Activated CD8-positive, alpha-beta T cell treated with anti-CD3 and anti-CD28 coated beads, Interleukin-2, amount 10 ng/mL, durations not matched to agents 7 days and 5 days (primary cell): ENCODE data around the gene PRKAG1. TPM values are rescaled to one million over a fixed set of nuclear protein-coding genes. Genes with fewer than 3 reads are reported as not detected.

Experiments
- ATAC-seq: fragments of 150-1000 bp; cut with Tn5 transposase; one replicate; pipeline ENCODE4 v1.10.0; 2021; ENCODE audit warnings: moderate library complexity
- CTCF ChIA-PET: fragments of 350-600 bp; sonication (Branson Sonifier 250); formaldehyde crosslinking; loops from one replicate; lab custom pipeline; 2021; ENCODE audit warnings: antibody characterized with exemption; lab: Charles Lee
- POLR2A ChIA-PET: fragments of 350-600 bp; sonication (Branson Sonifier 250); formaldehyde crosslinking; loops from one replicate; lab custom pipeline; 2021; ENCODE audit warnings: antibody characterized with exemption; lab: Charles Lee
- DNase-seq: peaks from one replicate; pipeline ENCODE4 v3.0.0-alpha.2; 2020
- H3K27ac Mint-ChIP-seq: one replicate; pipeline ENCODE4 v1.8.0; 2021; ENCODE audit warnings: mild to moderate bottlenecking, mixed read lengths
- H3K27me3 Mint-ChIP-seq: one replicate; pipeline ENCODE4 v1.8.0; 2021; ENCODE audit warnings: low read depth, mixed read lengths
- H3K36me3 Mint-ChIP-seq: one replicate; pipeline ENCODE4 v1.8.0; 2021; ENCODE audit warnings: low read depth, mixed read lengths
- H3K4me1 Mint-ChIP-seq: one replicate; pipeline ENCODE4 v1.8.0; 2021; ENCODE audit warnings: low read depth, mixed read lengths
- H3K4me3 Mint-ChIP-seq: one replicate; pipeline ENCODE4 v1.8.0; 2021; ENCODE audit warnings: mild to moderate bottlenecking, mixed read lengths
- H3K9me3 Mint-ChIP-seq: one replicate; pipeline ENCODE4 v1.8.0; 2022; ENCODE audit warnings: mixed read lengths; ENCODE audit not compliant: insufficient read depth
- total RNA-seq, 2 experiments: library from RNA; stranded (reverse); gene quantifications; one replicate each; pipeline ENCODE4 v1.2.3, GENCODE V29; 2021

Gene PRKAG1
- total RNA-seq, 2 experiments from 2014 or later = 57.5 to 59.8 TPM

- no peaks in the 10 kb centered on the region for H3K27me3 Mint-ChIP-seq
- H3K36me3 Mint-ChIP-seq = peaks cover 80% of the 10 kb centered on the region
- no peak overlapping the region for H3K4me3 Mint-ChIP-seq
- CTCF ChIA-PET = interaction anchor here (1.0 to 1.8 kb wide), 6 partner anchors 29 to 125 kb away, joined by 3 to 7 read pairs (median 4); no protein-coding TSS in a partner anchor
- POLR2A ChIA-PET = no interaction called here
- H3K9me3 Mint-ChIP-seq = no peaks in the 10 kb centered on the region
- no peak overlapping the region for H3K27ac Mint-ChIP-seq
- ATAC-seq (no peak), DNase-seq (no peak)
- H3K4me1 Mint-ChIP-seq = peaks cover 2% of the 10 kb centered on the region
Measured at GRCh38 chr12:49048953-49049352, 30.4 kb upstream of the PRKAG1 start.

- H3K36me3 Mint-ChIP-seq = peaks cover 79% of the 10 kb centered on the region
- no peak overlapping the region for H3K4me3 Mint-ChIP-seq
- no peak for DNase-seq
- H3K27ac Mint-ChIP-seq = no peak overlapping the region
- H3K27me3 Mint-ChIP-seq = no peaks in the 10 kb centered on the region
- no peaks in the 10 kb centered on the region for H3K9me3 Mint-ChIP-seq
- ATAC-seq = no peak
- POLR2A ChIA-PET = interaction anchor here (0.9 to 1.1 kb wide), 2 partner anchors 13 to 142 kb away, joined by 3 read pairs; partner anchors contain the start of gene TUBA1A
- CTCF ChIA-PET = interaction anchor here (0.9 to 1.1 kb wide), 3 partner anchors 18 to 58 kb away, joined by 3 to 4 read pairs (median 3); no protein-coding TSS in a partner anchor
- H3K4me1 Mint-ChIP-seq = peaks cover 4% of the 10 kb centered on the region
Measured at GRCh38 chr12:49046129-49046895, 27.7 kb upstream of the PRKAG1 start.

- peaks cover 74% of the 10 kb centered on the region for H3K36me3 Mint-ChIP-seq
- no peaks in the 10 kb centered on the region for H3K27me3 Mint-ChIP-seq
- H3K9me3 Mint-ChIP-seq = no peaks in the 10 kb centered on the region
- no peak overlapping the region for H3K27ac Mint-ChIP-seq
- no peak overlapping the region for H3K4me3 Mint-ChIP-seq
- no peak for DNase-seq
- H3K4me1 Mint-ChIP-seq = peaks cover 4% of the 10 kb centered on the region
- CTCF ChIA-PET = interaction anchor here (0.6 to 3.0 kb wide), 12 partner anchors 12 to 250 kb away, joined by 3 to 35 read pairs (median 5); partner anchors contain the start of genes KMT2D and TUBA1B
- ATAC-seq = no peak
- POLR2A ChIA-PET = interaction anchor here (0.9 to 1.6 kb wide), 2 partner anchors 14 to 28 kb away, joined by 4 read pairs; no protein-coding TSS in a partner anchor
Measured at GRCh38 chr12:49044660-49045059, 26.1 kb upstream of the PRKAG1 start.

- Mint-ChIP-seq H3K4me3 (no peak overlapping the region), H3K4me1 (peaks cover 4% of the 10 kb centered on the region), H3K9me3 (no peaks in the 10 kb centered on the region), H3K27ac (peak overlapping the region; percentile 27), H3K36me3 (peaks cover 72% of the 10 kb centered on the region), H3K27me3 (no peaks in the 10 kb centered on the region)
- CTCF ChIA-PET = interaction anchor here (0.6 to 3.0 kb wide), 33 partner anchors 9 to 249 kb away, joined by 3 to 35 read pairs (median 4); partner anchors contain the start of genes ARF3, DDN, KMT2D and PRKAG1
- ATAC-seq (peak; percentile 84), DNase-seq (peak; percentile 85)
- POLR2A ChIA-PET = interaction anchor here (0.9 to 1.8 kb wide), 3 partner anchors 15 to 83 kb away, joined by 4 read pairs; no protein-coding TSS in a partner anchor
Measured at GRCh38 chr12:49043856-49044258, 25.3 kb upstream of the PRKAG1 start.

- CTCF ChIA-PET = interaction anchor here (0.6 to 3.0 kb wide), 31 partner anchors 8 to 176 kb away, joined by 3 to 35 read pairs (median 5); partner anchors contain the start of genes ARF3, DDN, KMT2D and PRKAG1
- ATAC-seq (no peak), DNase-seq (no peak)
- no peak overlapping the region for H3K27ac Mint-ChIP-seq
- POLR2A ChIA-PET = interaction anchor here (1.6 to 1.8 kb wide), 2 partner anchors 15 to 84 kb away, joined by 4 read pairs; no protein-coding TSS in a partner anchor
- no peak overlapping the region for H3K4me3 Mint-ChIP-seq
- no peaks in the 10 kb centered on the region for H3K9me3 Mint-ChIP-seq
- peaks cover 4% of the 10 kb centered on the region for H3K4me1 Mint-ChIP-seq
- no peaks in the 10 kb centered on the region for H3K27me3 Mint-ChIP-seq
- H3K36me3 Mint-ChIP-seq = peaks cover 70% of the 10 kb centered on the region
Measured at GRCh38 chr12:49043241-49043640, 24.7 kb upstream of the PRKAG1 start.

GRCh38 chr12:49041881-49042484, 23.4 kb upstream of the PRKAG1 start:
- Mint-ChIP-seq H3K36me3 (peaks cover 68% of the 10 kb centered on the region), H3K27ac (no peak overlapping the region), H3K4me1 (peaks cover 4% of the 10 kb centered on the region), H3K9me3 (no peaks in the 10 kb centered on the region), H3K27me3 (no peaks in the 10 kb centered on the region), H3K4me3 (no peak overlapping the region)
- DNase-seq (no peak), ATAC-seq (no peak)
- POLR2A ChIA-PET = interaction anchor here (0.6 kb wide), 1 partner anchor 85 kb away, joined by 3 read pairs; no protein-coding TSS in a partner anchor
- CTCF ChIA-PET = interaction anchor here (1.0 to 3.0 kb wide), 4 partner anchors 15 to 46 kb away, joined by 6 to 35 read pairs (median 18); partner anchors contain the start of gene KMT2D

GRCh38 chr12:49041036-49041880, 22.7 kb upstream of the PRKAG1 start:
- H3K27me3 Mint-ChIP-seq = no peaks in the 10 kb centered on the region
- H3K4me3 Mint-ChIP-seq = no peak overlapping the region
- no peak for ATAC-seq
- no peak overlapping the region for H3K27ac Mint-ChIP-seq
- peaks cover 67% of the 10 kb centered on the region for H3K36me3 Mint-ChIP-seq
- H3K4me1 Mint-ChIP-seq = peaks cover 4% of the 10 kb centered on the region
- no peak for DNase-seq
- H3K9me3 Mint-ChIP-seq = no peaks in the 10 kb centered on the region
- CTCF ChIA-PET = interaction anchor here (1.0 kb wide), 1 partner anchor 24 kb away, joined by 6 read pairs; no protein-coding TSS in a partner anchor
- POLR2A ChIA-PET = interaction anchor here (0.6 to 0.7 kb wide), 2 partner anchors 23 to 86 kb away, joined by 3 read pairs; no protein-coding TSS in a partner anchor

GRCh38 chr12:49040364-49040855, 21.8 kb upstream of the PRKAG1 start:
- ChIA-PET CTCF (interaction anchor here (1.7 kb wide), 1 partner anchor 43 kb away, joined by 4 read pairs; no protein-coding TSS in a partner anchor), POLR2A (interaction anchor here (0.7 to 1.2 kb wide), 2 partner anchors 20 to 22 kb away, joined by 3 to 5 read pairs; no protein-coding TSS in a partner anchor)
- Mint-ChIP-seq H3K4me3 (no peak overlapping the region), H3K9me3 (no peaks in the 10 kb centered on the region), H3K27me3 (no peaks in the 10 kb centered on the region), H3K36me3 (peaks cover 65% of the 10 kb centered on the region), H3K27ac (no peak overlapping the region), H3K4me1 (peaks cover 4% of the 10 kb centered on the region)
- no peak for DNase-seq
- ATAC-seq = no peak

GRCh38 chr12:49039421-49040363, 21.1 kb upstream of the PRKAG1 start:
- DNase-seq (no peak), ATAC-seq (no peak)
- Mint-ChIP-seq H3K27ac (no peak overlapping the region), H3K27me3 (no peaks in the 10 kb centered on the region), H3K9me3 (no peaks in the 10 kb centered on the region), H3K4me1 (peaks cover 4% of the 10 kb centered on the region), H3K4me3 (no peak overlapping the region), H3K36me3 (peaks cover 65% of the 10 kb centered on the region)
- POLR2A ChIA-PET = interaction anchor here (1.0 to 1.2 kb wide), 3 partner anchors 19 to 91 kb away, joined by 3 to 5 read pairs (median 3); partner anchors contain the start of gene TUBA1B
- CTCF ChIA-PET = interaction anchor here (1.0 to 1.7 kb wide), 3 partner anchors 24 to 52 kb away, joined by 3 to 4 read pairs (median 3); no protein-coding TSS in a partner anchor
